Testis (tissue), 2 donors: ENCODE data around the gene MCEE.

Experiments
- POLR2A ChIP-seq: fragments of 450-650 bp; IDR thresholded peaks from one replicate; pipeline ENCODE4 v1.6.1; 2017; ENCODE audit warnings: antibody characterized with exemption, mild to moderate bottlenecking, moderate library complexity
- TF ChIP-seq, protein P1 (sequence below), 3 experiments: fragments of 450-650 bp in 2 of 3; fragments of 200-600 bp in 1 of 3; sonication (generic) in 1 of 3; IDR thresholded peaks; one replicate each; pipeline ENCODE4 v1.5.1; 2016 to 2019; ENCODE audit warnings: antibody characterized with exemption in 3 of 3, mild to moderate bottlenecking in 2 of 3, moderate library complexity in 1 of 3

DNA sequence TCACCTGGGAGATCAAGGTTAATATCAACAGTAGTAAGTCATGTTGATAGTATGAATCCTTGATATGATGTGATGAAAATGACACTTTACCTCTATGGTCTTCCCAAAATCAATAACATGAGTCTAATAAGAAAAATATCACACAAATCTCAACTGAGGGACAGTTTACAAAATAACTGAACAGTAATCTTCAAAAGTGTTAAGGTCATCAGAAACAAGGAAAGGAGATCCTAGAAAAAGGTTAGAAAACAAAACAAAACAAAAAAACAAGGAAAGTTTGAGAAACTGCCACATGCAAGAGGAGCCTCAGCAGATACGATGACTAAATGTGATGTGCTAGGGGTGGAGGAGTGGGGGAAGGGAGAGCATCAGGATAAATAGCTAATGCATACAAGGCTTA, 16.2 kb downstream of the MCEE start:
- no peak for TF ChIP-seq POLR2A
- TF ChIP-seq, protein P1, sequence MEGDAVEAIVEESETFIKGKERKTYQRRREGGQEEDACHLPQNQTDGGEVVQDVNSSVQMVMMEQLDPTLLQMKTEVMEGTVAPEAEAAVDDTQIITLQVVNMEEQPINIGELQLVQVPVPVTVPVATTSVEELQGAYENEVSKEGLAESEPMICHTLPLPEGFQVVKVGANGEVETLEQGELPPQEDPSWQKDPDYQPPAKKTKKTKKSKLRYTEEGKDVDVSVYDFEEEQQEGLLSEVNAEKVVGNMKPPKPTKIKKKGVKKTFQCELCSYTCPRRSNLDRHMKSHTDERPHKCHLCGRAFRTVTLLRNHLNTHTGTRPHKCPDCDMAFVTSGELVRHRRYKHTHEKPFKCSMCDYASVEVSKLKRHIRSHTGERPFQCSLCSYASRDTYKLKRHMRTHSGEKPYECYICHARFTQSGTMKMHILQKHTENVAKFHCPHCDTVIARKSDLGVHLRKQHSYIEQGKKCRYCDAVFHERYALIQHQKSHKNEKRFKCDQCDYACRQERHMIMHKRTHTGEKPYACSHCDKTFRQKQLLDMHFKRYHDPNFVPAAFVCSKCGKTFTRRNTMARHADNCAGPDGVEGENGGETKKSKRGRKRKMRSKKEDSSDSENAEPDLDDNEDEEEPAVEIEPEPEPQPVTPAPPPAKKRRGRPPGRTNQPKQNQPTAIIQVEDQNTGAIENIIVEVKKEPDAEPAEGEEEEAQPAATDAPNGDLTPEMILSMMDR (IDR thresholded peaks at IDR 0.05), result no peak
